Right lobe of liver (tissue), 6 donors: ENCODE results near the gene CDKN3. TPM values are rescaled to one million over a fixed set of nuclear protein-coding genes. Genes with fewer than 3 reads are reported as not detected.

Source experiments
- ATAC-seq, 4 donors: fragments of 200-7000 bp; cut with Tn5 transposase; one replicate each; pipeline ENCODE4 v1.9.1; 2020; ENCODE audit warnings: mild to moderate bottlenecking in 4 of 4, moderate library complexity in 4 of 4
- DNase-seq, 3 donors: peaks; one replicate each; pipeline ENCODE4 v3.0.0-alpha.2; 2020
- H3K27ac ChIP-seq, 3 donors: fragments of 200-600 bp; one replicate each; pipeline ENCODE4 v1.8.0; 2022
- H3K27me3 ChIP-seq, 2 donors: fragments of 200-600 bp; one replicate each; pipeline ENCODE4 v1.8.0; 2022
- H3K36me3 ChIP-seq, 4 donors: fragments of 200-600 bp; sonication (generic) in 1 of 4; one replicate each; pipeline versions ENCODE4 v1.5.1 to v1.8.0; 2017 to 2022; ENCODE audit warnings: control low read depth in 1 of 4
- H3K4me1 ChIP-seq, 4 donors: fragments of 200-600 bp; sonication (generic) in 1 of 4; one replicate each; pipeline versions ENCODE4 v1.5.1 to v1.8.0; 2017 to 2022; ENCODE audit warnings: control low read depth in 1 of 4
- H3K4me3 ChIP-seq, 3 donors: fragments of 200-600 bp; one replicate each; pipeline ENCODE4 v1.8.0; 2022
- H3K9me3 ChIP-seq, 4 donors: fragments of 200-600 bp; sonication (generic) in 1 of 4; one replicate each; pipeline versions ENCODE4 v1.5.1 to v1.8.0; 2017 to 2022; ENCODE audit warnings: control low read depth in 1 of 4
- CTCF ChIP-seq, 4 donors: fragments of 200-600 bp in 3 of 4; fragments of 450-650 bp in 1 of 4; IDR thresholded peaks; one replicate each; pipeline versions ENCODE4 v1.5.1 to v1.8.0; 2016 to 2022; ENCODE audit warnings: antibody characterized with exemption in 4 of 4, mild to moderate bottlenecking in 2 of 4
- POLR2A ChIP-seq: fragments of 450-650 bp; IDR thresholded peaks from one replicate; pipeline ENCODE4 v1.6.1; 2017; ENCODE audit warnings: antibody characterized with exemption, mild to moderate bottlenecking
- WGBS: methylation state at CpG from one replicate; pipeline ENCODE4 v1.1.6; 2018; ENCODE audit warnings: low coverage, low lambda C conversion rate; ENCODE audit not compliant: insufficient coverage; ENCODE audit errors: missing lambda C conversion rate; 5-methylcytosine and 5-hydroxymethylcytosine counted together
- intact Hi-C, 2 donors: fragments of 100-400 bp; cut with DNase I; formaldehyde crosslinking; loops; one replicate each; pipeline versions ENCODE4 v1.11.2 to v1.14.1; 2022
- total RNA-seq, 6 experiments: library from RNA; depleted of rRNA in 2 of 6; stranded (reverse); fragments of >200 nt in 2 of 6; fragmentation: NEBNext Ultra II Directional in 3 of 6; extraction: Animal tissue kit (Norgen Biotek cat#: 25700) in 3 of 6; gene quantifications; one replicate each; pipeline versions ENCODE4 v1.1.0 to v1.2.4, GENCODE V29; 2016 to 2023
- donor health status: DM: no; HTN: yes; CAD: no.
- donor health status: DM: no; HTN: no; CAD: no.
- donor health status: DM: no; HTN: no; CAD: no.
- donor health status: DM: no; HTN: yes; CAD: no.
- donor health status: DM: no; HTN: yes; CAD: no.

The CDKN3 gene
- total RNA-seq, 6 experiments from 2014 or later: 0.59 to 7.3 (median 2.4) TPM; not detected in 1

- no peak for TF ChIP-seq CTCF (IDR thresholded peaks at IDR 0.05)
- TF ChIP-seq POLR2A: no peak
- Histone ChIP-seq H3K27me3 (no peaks in the 10 kb centered on the region), H3K36me3 (no peaks in the 10 kb centered on the region), H3K4me3 (no peak overlapping the region), H3K4me1 (no peaks in the 10 kb centered on the region), H3K27ac (no peak overlapping the region), H3K9me3 (no peaks in the 10 kb centered on the region)
- ATAC-seq (no peak), DNase-seq (no peak)
- WGBS: 50% methylated on average over 2 of the region's 2 CpGs
- intact Hi-C loops: no loop called here
Observed at GRCh38 chr14:54349713-54350112, 47.1 kb upstream of the CDKN3 start.

- TF ChIP-seq POLR2A (no peak), CTCF (IDR thresholded peaks at IDR 0.05) (no peak)
- H3K36me3 ChIP-seq: no peaks in the 10 kb centered on the region
- H3K27ac ChIP-seq: no peak overlapping the region
- DNase-seq: no peak
- H3K27me3 ChIP-seq: no peaks in the 10 kb centered on the region
- intact Hi-C loops: no loop called here
- WGBS: 14% methylated on average over 3 of the region's 3 CpGs
- peak in 3 of 4 donors; percentile 13 to 26 (median 19) for ATAC-seq
- no peaks in the 10 kb centered on the region for H3K9me3 ChIP-seq
- no peaks in the 10 kb centered on the region for H3K4me1 ChIP-seq
- no peak overlapping the region for H3K4me3 ChIP-seq
Observed at GRCh38 chr14:54350203-54350602, 46.6 kb upstream of the CDKN3 start.

GRCh38 chr14:54353266-54353665, 43.5 kb upstream of the CDKN3 start:
- no peak for TF ChIP-seq POLR2A
- no peak for TF ChIP-seq CTCF (IDR thresholded peaks at IDR 0.05)
- Histone ChIP-seq H3K27ac (peak overlapping the region in 1 of 3 donors; percentile 40), H3K36me3 (no peaks in the 10 kb centered on the region), H3K4me3 (no peak overlapping the region), H3K4me1 (no peaks in the 10 kb centered on the region), H3K27me3 (no peaks in the 10 kb centered on the region), H3K9me3 (no peaks in the 10 kb centered on the region)
- intact Hi-C loops: no loop called here
- 61% methylated on average over 5 of the region's 6 CpGs for WGBS
- DNase-seq (no peak), ATAC-seq (no peak)

- H3K27ac ChIP-seq: peak overlapping the region in 1 of 3 donors; percentile 40
- TF ChIP-seq CTCF (IDR thresholded peaks at IDR 0.05) (no peak), POLR2A (no peak)
Observed at GRCh38 chr14:54353694-54354093, 43.1 kb upstream of the CDKN3 start.

GRCh38 chr14:54354096-54354495, 42.7 kb upstream of the CDKN3 start:
- Histone ChIP-seq H3K27ac (peak overlapping the region in 1 of 3 donors; percentile 40), H3K4me1 (no peaks in the 10 kb centered on the region), H3K27me3 (no peaks in the 10 kb centered on the region), H3K9me3 (no peaks in the 10 kb centered on the region), H3K4me3 (no peak overlapping the region), H3K36me3 (no peaks in the 10 kb centered on the region)
- intact Hi-C loops: no loop called here
- DNase-seq (peak in 1 of 3 donors; percentile 38), ATAC-seq (peak; percentile 88 to 93 (median 92))
- TF ChIP-seq POLR2A (peak; percentile 22), CTCF (IDR thresholded peaks at IDR 0.05) (no peak)

More at GRCh38 chr14:54353694-54354093, 43.1 kb upstream of the CDKN3 start:
- DNase-seq (no peak), ATAC-seq (peak in 3 of 4 donors; percentile 26 to 34 (median 29))
- WGBS: 50% methylated on average over 1 of the region's 2 CpGs
- no peaks in the 10 kb centered on the region for H3K36me3 ChIP-seq
- no peaks in the 10 kb centered on the region for H3K4me1 ChIP-seq
- no peaks in the 10 kb centered on the region for H3K9me3 ChIP-seq
- no peak overlapping the region for H3K4me3 ChIP-seq
- intact Hi-C loops: no loop called here
- no peaks in the 10 kb centered on the region for H3K27me3 ChIP-seq
